ENCODE results near the gene FNIP2. TPM values are rescaled to one million over a fixed set of nuclear protein-coding genes. Genes with fewer than 3 reads are reported as not detected.

The FNIP2 gene
- total and polyA plus RNA-seq, 9 of the 15 experiments (the other 6 are each of a cell fraction or from before 2014, with no cell fraction given), result 1.7 to 15.5 (median 8.3) TPM

DNA sequence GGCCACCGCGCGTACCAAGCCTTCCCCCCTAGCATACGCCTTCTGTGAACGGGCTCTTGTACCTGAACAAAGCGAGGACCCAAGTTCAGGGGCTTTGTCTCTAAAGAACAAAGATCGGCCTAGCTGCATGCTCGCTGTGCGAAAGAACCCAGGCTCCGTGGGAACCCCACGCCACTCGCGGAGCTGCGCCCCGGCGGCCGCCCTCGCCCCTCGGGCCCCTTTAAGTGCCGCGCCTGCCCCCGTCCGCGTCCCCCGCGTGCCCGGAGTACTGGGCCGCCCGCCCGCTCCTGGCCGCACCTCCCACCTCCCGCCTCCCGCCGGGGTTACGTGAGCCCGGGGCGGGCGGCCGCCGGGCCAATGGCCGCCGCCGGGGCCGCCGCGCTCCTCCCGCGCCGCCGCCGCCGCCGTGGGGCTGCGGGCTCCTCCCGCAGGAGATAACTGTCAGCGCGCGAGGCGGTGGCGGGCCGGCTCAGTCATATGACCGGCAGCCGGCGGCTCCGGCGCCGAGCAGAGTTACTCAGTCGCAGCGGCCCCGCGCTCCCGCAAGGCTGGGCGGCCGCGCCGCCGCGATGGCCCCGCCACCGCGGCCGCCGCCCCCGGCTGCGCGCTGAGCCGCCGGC is at the start of gene FNIP2 (continued):
- TF ChIP-seq, protein P1, sequence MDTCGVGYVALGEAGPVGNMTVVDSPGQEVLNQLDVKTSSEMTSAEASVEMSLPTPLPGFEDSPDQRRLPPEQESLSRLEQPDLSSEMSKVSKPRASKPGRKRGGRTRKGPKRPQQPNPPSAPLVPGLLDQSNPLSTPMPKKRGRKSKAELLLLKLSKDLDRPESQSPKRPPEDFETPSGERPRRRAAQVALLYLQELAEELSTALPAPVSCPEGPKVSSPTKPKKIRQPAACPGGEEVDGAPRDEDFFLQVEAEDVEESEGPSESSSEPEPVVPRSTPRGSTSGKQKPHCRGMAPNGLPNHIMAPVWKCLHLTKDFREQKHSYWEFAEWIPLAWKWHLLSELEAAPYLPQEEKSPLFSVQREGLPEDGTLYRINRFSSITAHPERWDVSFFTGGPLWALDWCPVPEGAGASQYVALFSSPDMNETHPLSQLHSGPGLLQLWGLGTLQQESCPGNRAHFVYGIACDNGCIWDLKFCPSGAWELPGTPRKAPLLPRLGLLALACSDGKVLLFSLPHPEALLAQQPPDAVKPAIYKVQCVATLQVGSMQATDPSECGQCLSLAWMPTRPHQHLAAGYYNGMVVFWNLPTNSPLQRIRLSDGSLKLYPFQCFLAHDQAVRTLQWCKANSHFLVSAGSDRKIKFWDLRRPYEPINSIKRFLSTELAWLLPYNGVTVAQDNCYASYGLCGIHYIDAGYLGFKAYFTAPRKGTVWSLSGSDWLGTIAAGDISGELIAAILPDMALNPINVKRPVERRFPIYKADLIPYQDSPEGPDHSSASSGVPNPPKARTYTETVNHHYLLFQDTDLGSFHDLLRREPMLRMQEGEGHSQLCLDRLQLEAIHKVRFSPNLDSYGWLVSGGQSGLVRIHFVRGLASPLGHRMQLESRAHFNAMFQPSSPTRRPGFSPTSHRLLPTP (IDR thresholded peaks at IDR 0.05; ENCODE audit: borderline replicate concordance, extremely low read depth, insufficient read length), result no peak
- TF ChIP-seq, protein P2, sequence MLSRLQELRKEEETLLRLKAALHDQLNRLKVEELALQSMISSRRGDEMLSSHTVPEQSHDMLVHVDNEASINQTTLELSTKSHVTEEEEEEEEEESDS (CRISPR knock-in tag; IDR thresholded peaks at IDR 0.05), result no peak
- TF ChIP-seq EP300 (IDR thresholded peaks at IDR 0.05; ENCODE audit: low read length), result no peak
- TF ChIP-seq ZNF175 (CRISPR knock-in tag; IDR thresholded peaks at IDR 0.05; ENCODE audit: low read depth), result no peak
- TF ChIP-seq ZNF431 (CRISPR knock-in tag; IDR thresholded peaks at IDR 0.05), result peak; percentile 56; the same call in 1 of the 2 replicates
- no peak for TF ChIP-seq NFE2 (IDR thresholded peaks at IDR 0.05; ENCODE audit: low read depth)
- peak; percentile 57; the same call in 1 of the 2 replicates for TF ChIP-seq MTA3 (IDR thresholded peaks at IDR 0.05; ENCODE audit: borderline replicate concordance)
- TF ChIP-seq, protein P3, sequence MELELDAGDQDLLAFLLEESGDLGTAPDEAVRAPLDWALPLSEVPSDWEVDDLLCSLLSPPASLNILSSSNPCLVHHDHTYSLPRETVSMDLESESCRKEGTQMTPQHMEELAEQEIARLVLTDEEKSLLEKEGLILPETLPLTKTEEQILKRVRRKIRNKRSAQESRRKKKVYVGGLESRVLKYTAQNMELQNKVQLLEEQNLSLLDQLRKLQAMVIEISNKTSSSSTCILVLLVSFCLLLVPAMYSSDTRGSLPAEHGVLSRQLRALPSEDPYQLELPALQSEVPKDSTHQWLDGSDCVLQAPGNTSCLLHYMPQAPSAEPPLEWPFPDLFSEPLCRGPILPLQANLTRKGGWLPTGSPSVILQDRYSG (tag; conservative IDR thresholded peaks at IDR 0.05; ENCODE audit: low read depth), result no peak
- no peak for TF ChIP-seq SRF (CRISPR knock-in tag; IDR thresholded peaks at IDR 0.05)
- TF ChIP-seq TAL1 (IDR thresholded peaks at IDR 0.05), result no peak
- TF ChIP-seq ARID1B (IDR thresholded peaks at IDR 0.05), result no peak; the same call in 1 of the 2 replicates
- no peak for TF ChIP-seq NCOR1 (IDR thresholded peaks at IDR 0.05)
- no peak for TF ChIP-seq ZNF79 (CRISPR knock-in tag; IDR thresholded peaks at IDR 0.05; ENCODE audit: low read depth)
- no peak for TF ChIP-seq PURB (CRISPR knock-in tag; IDR thresholded peaks at IDR 0.05; ENCODE audit: low read depth)
- TF ChIP-seq TARDBP (IDR thresholded peaks at IDR 0.05), result peak; percentile 62
- TF ChIP-seq SIN3B (IDR thresholded peaks at IDR 0.05; ENCODE audit: low read depth), result no peak
- TF ChIP-seq, protein P4, sequence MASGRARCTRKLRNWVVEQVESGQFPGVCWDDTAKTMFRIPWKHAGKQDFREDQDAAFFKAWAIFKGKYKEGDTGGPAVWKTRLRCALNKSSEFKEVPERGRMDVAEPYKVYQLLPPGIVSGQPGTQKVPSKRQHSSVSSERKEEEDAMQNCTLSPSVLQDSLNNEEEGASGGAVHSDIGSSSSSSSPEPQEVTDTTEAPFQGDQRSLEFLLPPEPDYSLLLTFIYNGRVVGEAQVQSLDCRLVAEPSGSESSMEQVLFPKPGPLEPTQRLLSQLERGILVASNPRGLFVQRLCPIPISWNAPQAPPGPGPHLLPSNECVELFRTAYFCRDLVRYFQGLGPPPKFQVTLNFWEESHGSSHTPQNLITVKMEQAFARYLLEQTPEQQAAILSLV (tag; IDR thresholded peaks at IDR 0.05), result no peak
- TF ChIP-seq PTTG1 (tag; IDR thresholded peaks at IDR 0.05; ENCODE audit: low read depth), result no peak
- TF ChIP-seq MAFK (IDR thresholded peaks at IDR 0.05; ENCODE audit: low read length), result no peak
- TF ChIP-seq, protein P5, sequence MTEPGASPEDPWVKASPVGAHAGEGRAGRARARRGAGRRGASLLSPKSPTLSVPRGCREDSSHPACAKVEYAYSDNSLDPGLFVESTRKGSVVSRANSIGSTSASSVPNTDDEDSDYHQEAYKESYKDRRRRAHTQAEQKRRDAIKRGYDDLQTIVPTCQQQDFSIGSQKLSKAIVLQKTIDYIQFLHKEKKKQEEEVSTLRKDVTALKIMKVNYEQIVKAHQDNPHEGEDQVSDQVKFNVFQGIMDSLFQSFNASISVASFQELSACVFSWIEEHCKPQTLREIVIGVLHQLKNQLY (CRISPR knock-in tag; conservative IDR thresholded peaks at IDR 0.05), result no peak
- no peak for TF ChIP-seq ZKSCAN3 (CRISPR knock-in tag; IDR thresholded peaks at IDR 0.05)
- TF ChIP-seq NFATC3 (IDR thresholded peaks at IDR 0.05), result no peak
- TF ChIP-seq RBM14 (IDR thresholded peaks at IDR 0.05; ENCODE audit: borderline replicate concordance, insufficient read depth, low read depth, low read length), result no peak
- TF ChIP-seq LEF1 (IDR thresholded peaks at IDR 0.05), result no peak
- no peak for TF ChIP-seq ZNF143 (CRISPR knock-in tag; IDR thresholded peaks at IDR 0.05)

All from K562 (cell line).